SK-N-SH (cell line): Measurements from ENCODE around the gene ZNF768.

Source experiments
- CTCF ChIP-seq: fragments of 200-600 bp; sonication (generic); IDR thresholded peaks from 2 replicates; pipeline ENCODE4 v1.6.1; 2017; ENCODE audit warnings: antibody characterized with exemption, mild to moderate bottlenecking, moderate library complexity
- EP300 ChIP-seq, 2 experiments: IDR thresholded peaks; 2 replicates each; pipeline versions ENCODE4 v1.4.0 to v1.6.1; 2012; ENCODE audit warnings: borderline replicate concordance in 1 of 2, low read depth in 1 of 2, low read length in 1 of 2
- FOSL2 ChIP-seq: IDR thresholded peaks from 2 replicates; pipeline ENCODE4 v1.4.0; 2012; ENCODE audit warnings: low read depth, mild to moderate bottlenecking, moderate library complexity, borderline replicate concordance
- FOXJ3 ChIP-seq: sonication (generic); formaldehyde crosslinking; IDR thresholded peaks from 2 replicates; pipeline ENCODE4 v1.5.1; 2020; ENCODE audit warnings: mild to moderate bottlenecking, missing genetic modification reagents
- NFIC ChIP-seq: IDR thresholded peaks from 2 replicates; pipeline ENCODE4 v1.4.0; 2012; ENCODE audit warnings: borderline replicate concordance
- PBX3 ChIP-seq: IDR thresholded peaks from 2 replicates; pipeline ENCODE4; 2012
- RCOR1 ChIP-seq: fragments of 150-350 bp; IDR thresholded peaks from 2 replicates; pipeline ENCODE4 v1.6.1; 2017; ENCODE audit warnings: antibody characterized with exemption, low read length
- SMC3 ChIP-seq: IDR thresholded peaks from 2 replicates; pipeline ENCODE4 v1.6.1; 2012; ENCODE audit warnings: low read depth, low read length, improper control_type of control experiment
- USF2 ChIP-seq: fragments of 150-350 bp; IDR thresholded peaks from 2 replicates; pipeline ENCODE4 v1.6.1; 2017; ENCODE audit warnings: antibody characterized with exemption, low read length, low read depth, borderline replicate concordance

- no peak for TF ChIP-seq CTCF
- no peak for TF ChIP-seq PBX3
- no peak for TF ChIP-seq NFIC
- TF ChIP-seq USF2 = no peak
- TF ChIP-seq FOXJ3 (CRISPR knock-in tag) = no peak
- TF ChIP-seq EP300 (IDR thresholded peaks at IDR 0.05; ENCODE audit: borderline replicate concordance in 1 of 2, low read depth in 1 of 2, low read length in 1 of 2) = no peak
- no peak for TF ChIP-seq SMC3
- no peak for TF ChIP-seq FOSL2
- TF ChIP-seq RCOR1 = no peak
Observed at GRCh38 chr16:30567160-30567990, 41.0 kb upstream of the ZNF768 start.
